H9 (cell line): ENCODE results near the gene ZNF300. TPM values are rescaled to one million over a fixed set of nuclear protein-coding genes. Genes with fewer than 3 reads are reported as not detected.

ENCODE experiments used
- DNase-seq: peaks from one replicate; pipeline ENCODE4 v3.0.0-alpha.2; 2017
- H2AFZ ChIP-seq: one replicate; pipeline ENCODE4 v1.6.1; 2013; ENCODE audit warnings: mild to moderate bottlenecking, low read length, control low read depth, moderate library complexity
- H2AK5ac ChIP-seq: 2 replicates; pipeline ENCODE4 v1.6.1; 2013; ENCODE audit warnings: low read length, control low read depth, mixed read lengths; ENCODE audit not compliant: insufficient read length
- H2BK120ac ChIP-seq: one replicate; pipeline ENCODE4 v1.6.1; 2013; ENCODE audit warnings: low read depth, mild to moderate bottlenecking, low read length, control low read depth, inconsistent platforms; ENCODE audit not compliant: poor library complexity, severe bottlenecking
- H2BK12ac ChIP-seq: 2 replicates; pipeline ENCODE4 v1.6.1; 2013; ENCODE audit warnings: low read length, control low read depth, mixed read lengths, low read depth; ENCODE audit not compliant: insufficient read length
- H2BK15ac ChIP-seq: 2 replicates; pipeline ENCODE4 v1.6.1; 2013; ENCODE audit warnings: low read depth, low read length, control low read depth
- H2BK20ac ChIP-seq: one replicate; pipeline ENCODE4 v1.6.1; 2013; ENCODE audit warnings: low read depth, mild to moderate bottlenecking, low read length, control low read depth, inconsistent platforms; ENCODE audit not compliant: poor library complexity, severe bottlenecking
- H2BK5ac ChIP-seq: 2 replicates; pipeline ENCODE4 v1.6.1; 2013; ENCODE audit warnings: low read length, control low read depth, mixed read lengths; ENCODE audit not compliant: insufficient read length
- H3K14ac ChIP-seq: 2 replicates; pipeline ENCODE4 v1.6.1; 2013; ENCODE audit warnings: low read length, control low read depth; ENCODE audit not compliant: insufficient read depth
- H3K18ac ChIP-seq: 2 replicates; pipeline ENCODE4 v1.6.1; 2013; ENCODE audit warnings: low read depth, mild to moderate bottlenecking, mixed read lengths, low read length, control low read depth; ENCODE audit not compliant: insufficient read length
- H3K23ac ChIP-seq: 2 replicates; pipeline ENCODE4 v1.6.1; 2013; ENCODE audit warnings: low read length, control low read depth, mixed read lengths, low read depth; ENCODE audit not compliant: insufficient read length
- H3K23me2 ChIP-seq: 2 replicates; pipeline ENCODE4 v1.6.1; 2013; ENCODE audit warnings: low read depth, mild to moderate bottlenecking, mixed read lengths, low read length, control low read depth; ENCODE audit not compliant: insufficient read length, poor library complexity, severe bottlenecking
- H3K27ac ChIP-seq: 2 replicates; pipeline ENCODE4 v1.5.1; 2013; ENCODE audit warnings: low read length, control low read depth, mixed read lengths, low read depth; ENCODE audit not compliant: insufficient read length
- H3K27me3 ChIP-seq: 2 replicates; pipeline ENCODE4 v1.6.1; 2013; ENCODE audit warnings: low read length, control low read depth, inconsistent platforms; ENCODE audit not compliant: insufficient read depth
- H3K4ac ChIP-seq: 2 replicates; pipeline ENCODE4 v1.6.1; 2013; ENCODE audit warnings: low read depth, mild to moderate bottlenecking, control low read depth, inconsistent platforms, low read length, moderate library complexity
- H3K4me1 ChIP-seq: 2 replicates; pipeline ENCODE4 v1.6.1; 2013; ENCODE audit warnings: low read length, control low read depth, inconsistent platforms; ENCODE audit not compliant: insufficient read depth
- H3K4me2 ChIP-seq: 2 replicates; pipeline ENCODE4 v1.6.1; 2013; ENCODE audit warnings: low read length, control low read depth, mixed read lengths; ENCODE audit not compliant: insufficient read length, insufficient read depth
- H3K56ac ChIP-seq: 2 replicates; pipeline ENCODE4 v1.6.1; 2013; ENCODE audit warnings: low read depth, mild to moderate bottlenecking, mixed read lengths, low read length, control low read depth; ENCODE audit not compliant: insufficient read length
- H3K79me1 ChIP-seq: 2 replicates; pipeline ENCODE4 v1.6.1; 2013; ENCODE audit warnings: low read depth, mild to moderate bottlenecking, moderate library complexity, low read length, control low read depth, inconsistent platforms; ENCODE audit not compliant: insufficient read depth, poor library complexity, severe bottlenecking
- H3K79me2 ChIP-seq: 2 replicates; pipeline ENCODE4 v1.6.1; 2013; ENCODE audit warnings: low read length, control low read depth, inconsistent platforms; ENCODE audit not compliant: insufficient read depth
- H3K9ac ChIP-seq: 2 replicates; pipeline ENCODE4 v1.6.1; 2013; ENCODE audit warnings: low read length, control low read depth, mixed read lengths; ENCODE audit not compliant: insufficient read length; ENCODE audit errors: extremely low read depth
- H3K9me3 ChIP-seq: one replicate; pipeline ENCODE4 v1.6.1; 2013; ENCODE audit warnings: low read depth, low read length, inconsistent platforms; ENCODE audit not compliant: control insufficient read depth
- H3T11ph ChIP-seq: one replicate; pipeline ENCODE4 v1.6.1; 2013; ENCODE audit warnings: mild to moderate bottlenecking, low read length, control low read depth, inconsistent platforms
- H4K20me1 ChIP-seq: one replicate; pipeline ENCODE4 v1.6.1; 2013; ENCODE audit not compliant: control insufficient read depth, insufficient read length, insufficient read depth
- H4K5ac ChIP-seq: 2 replicates; pipeline ENCODE4 v1.6.1; 2013; ENCODE audit warnings: low read depth, mild to moderate bottlenecking, mixed read lengths, low read length, control low read depth; ENCODE audit not compliant: insufficient read length
- H4K8ac ChIP-seq: replicated peaks from 2 replicates; pipeline ENCODE4 v1.6.1; 2013; ENCODE audit warnings: low read length, control low read depth, mixed read lengths, low read depth; ENCODE audit not compliant: insufficient read length
- H4K91ac ChIP-seq: 2 replicates; pipeline ENCODE4 v1.6.1; 2013; ENCODE audit warnings: low read depth, mild to moderate bottlenecking, moderate library complexity, mixed read lengths, low read length, control low read depth; ENCODE audit not compliant: insufficient read length
- H3K27ac Mint-ChIP-seq, 3 experiments: 2 replicates in 2 of 3; 3 replicates in 1 of 3; pipeline ENCODE4 v1.8.0; 2020 to 2021; ENCODE audit warnings: mixed read lengths in 3 of 3, mild to moderate bottlenecking in 1 of 3, moderate library complexity in 1 of 3
- H3K27me3 Mint-ChIP-seq: 2 replicates; pipeline ENCODE4 v1.8.0; 2021; ENCODE audit warnings: low read depth, mild to moderate bottlenecking, moderate library complexity, mixed read lengths
- H3K36me3 Mint-ChIP-seq, 3 experiments: 2 replicates in 2 of 3; 3 replicates in 1 of 3; pipeline ENCODE4 v1.8.0; 2020 to 2021; ENCODE audit warnings: low read depth in 3 of 3, mixed read lengths in 3 of 3; ENCODE audit not compliant: insufficient read depth in 1 of 3
- H3K4me1 Mint-ChIP-seq, 2 experiments: 2 replicates each; pipeline ENCODE4 v1.8.0; 2020; ENCODE audit warnings: mixed read lengths in 2 of 2
- H3K4me3 Mint-ChIP-seq, 2 experiments: 2 replicates in 1 of 2; 3 replicates in 1 of 2; pipeline ENCODE4 v1.8.0; 2020 to 2021; ENCODE audit warnings: mild to moderate bottlenecking in 2 of 2, mixed read lengths in 2 of 2, moderate library complexity in 1 of 2
- H3K9me3 Mint-ChIP-seq, 2 experiments: 2 replicates in 1 of 2; 3 replicates in 1 of 2; pipeline ENCODE4 v1.8.0; 2020; ENCODE audit warnings: mild to moderate bottlenecking in 2 of 2, mixed read lengths in 2 of 2, moderate library complexity in 1 of 2
- WGBS: extraction: QIAGEN DNeasy Blood & Tissue Kit; methylation state at CpG from one replicate; pipeline ENCODE4 v1.1.7; 2013; ENCODE audit warnings: missing lambda C conversion rate, low lambda C conversion rate, mixed read lengths; ENCODE audit not compliant: insufficient read length; ENCODE audit errors: extremely low coverage; 5-methylcytosine and 5-hydroxymethylcytosine counted together
- total RNA-seq: library from RNA; stranded (reverse); gene quantifications from 2 replicates; pipeline ENCODE4 v1.2.1, GENCODE V29; 2021
- TF ChIP-seq, protein P1 (sequence below): fragments of 200-600 bp; sonication (generic); conservative IDR thresholded peaks from 3 replicates; pipeline ENCODE4 v1.8.0; 2021; ENCODE audit warnings: antibody characterized with exemption, mild to moderate bottlenecking

The ZNF300 gene
- total RNA-seq, 1 experiment from 2014 or later, result 7.7 TPM

DNA sequence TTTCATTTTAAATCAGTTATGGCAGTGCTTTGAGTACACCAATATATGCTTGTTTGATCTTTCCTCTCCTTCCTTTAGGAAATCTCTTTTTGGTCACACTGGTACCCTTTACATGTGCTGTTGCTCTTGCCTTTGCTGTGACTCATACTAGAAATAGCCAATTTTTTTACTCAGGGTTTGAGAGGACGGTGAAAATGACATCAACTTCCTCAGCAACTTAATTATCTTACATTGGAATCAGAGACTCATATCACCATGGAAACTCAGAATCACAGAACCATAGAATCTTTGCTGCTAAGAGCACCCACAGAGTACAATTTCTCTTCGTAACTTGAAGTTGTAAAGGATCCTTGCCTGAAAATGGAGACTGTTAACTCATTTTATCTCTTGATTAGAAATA is 13.8 kb upstream of the ZNF300 start:
- peaks cover 66 to 69% of the 10 kb centered on the region in 2 experiments for H3K9me3 Mint-ChIP-seq
- no peak overlapping the region for H3K9ac ChIP-seq
- H3K4me2 ChIP-seq, result no peak overlapping the region

More for the DNA sequence above, 13.8 kb upstream of the ZNF300 start:
- no peak overlapping the region for H3K56ac ChIP-seq
- no peak overlapping the region for H2BK15ac ChIP-seq
- H3K4me1 ChIP-seq, result no peaks in the 10 kb centered on the region
- H2BK120ac ChIP-seq, result no peak overlapping the region
- no peaks in the 10 kb centered on the region for H3K79me2 ChIP-seq
- no peak overlapping the region for H3K27ac ChIP-seq
- Mint-ChIP-seq H3K36me3 (peaks cover 0 to 9% (median 0%) of the 10 kb centered on the region in 3 experiments; a peak in 3 of 7 replicates), H3K4me1 (no peaks in the 10 kb centered on the region), H3K27me3 (no peaks in the 10 kb centered on the region), H3K4me3 (no peak overlapping the region), H3K27ac (no peak overlapping the region)
- no peak overlapping the region for H2BK12ac ChIP-seq
- no peak overlapping the region for H3K18ac ChIP-seq
- peaks cover 29% of the 10 kb centered on the region for H3K9me3 ChIP-seq
- no peak overlapping the region for H4K91ac ChIP-seq
- H3K27me3 ChIP-seq, result no peaks in the 10 kb centered on the region
- no peak overlapping the region for H3T11ph ChIP-seq
- H3K23me2 ChIP-seq, result no peaks in the 10 kb centered on the region
- H3K4ac ChIP-seq, result no peak overlapping the region
- H4K8ac ChIP-seq, result no peak overlapping the region
- H2AFZ ChIP-seq, result no peak overlapping the region
- H3K79me1 ChIP-seq, result no peaks in the 10 kb centered on the region
- H2AK5ac ChIP-seq, result no peak overlapping the region
- H4K5ac ChIP-seq, result no peak overlapping the region
- H3K14ac ChIP-seq, result no peak overlapping the region
- DNase-seq, result no peak
- TF ChIP-seq, protein P1, sequence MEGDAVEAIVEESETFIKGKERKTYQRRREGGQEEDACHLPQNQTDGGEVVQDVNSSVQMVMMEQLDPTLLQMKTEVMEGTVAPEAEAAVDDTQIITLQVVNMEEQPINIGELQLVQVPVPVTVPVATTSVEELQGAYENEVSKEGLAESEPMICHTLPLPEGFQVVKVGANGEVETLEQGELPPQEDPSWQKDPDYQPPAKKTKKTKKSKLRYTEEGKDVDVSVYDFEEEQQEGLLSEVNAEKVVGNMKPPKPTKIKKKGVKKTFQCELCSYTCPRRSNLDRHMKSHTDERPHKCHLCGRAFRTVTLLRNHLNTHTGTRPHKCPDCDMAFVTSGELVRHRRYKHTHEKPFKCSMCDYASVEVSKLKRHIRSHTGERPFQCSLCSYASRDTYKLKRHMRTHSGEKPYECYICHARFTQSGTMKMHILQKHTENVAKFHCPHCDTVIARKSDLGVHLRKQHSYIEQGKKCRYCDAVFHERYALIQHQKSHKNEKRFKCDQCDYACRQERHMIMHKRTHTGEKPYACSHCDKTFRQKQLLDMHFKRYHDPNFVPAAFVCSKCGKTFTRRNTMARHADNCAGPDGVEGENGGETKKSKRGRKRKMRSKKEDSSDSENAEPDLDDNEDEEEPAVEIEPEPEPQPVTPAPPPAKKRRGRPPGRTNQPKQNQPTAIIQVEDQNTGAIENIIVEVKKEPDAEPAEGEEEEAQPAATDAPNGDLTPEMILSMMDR, result no peak
- H2BK5ac ChIP-seq, result no peak overlapping the region
- H4K20me1 ChIP-seq, result no peaks in the 10 kb centered on the region
- H3K23ac ChIP-seq, result no peak overlapping the region
- H2BK20ac ChIP-seq, result no peak overlapping the region
- WGBS, result no CpG with 5 or more reads among the region's 2 CpGs
